GM18498 (cell line): ENCODE measurements around the gene ARSA.
"Not testable (repeated sequence)": the region's sequence is repeated elsewhere in the genome, so short reads cannot be mapped to it uniquely, and the experiment has no call there.

Experiments
- ATAC-seq: cut with Tn5 transposase; IDR thresholded peaks from one replicate; pipeline ENCODE4 v1.9.1; 2021; ENCODE audit warnings: mild to moderate bottlenecking, moderate library complexity; ENCODE audit not compliant: unreplicated experiment

Gene ARSA

GRCh38 chr22:50627642-50628542 is at the start of gene ARSA:
ARSA (minus strand) TSS chr22:50628152; CDS start chr22:50627779, 373 bp downstream.
- ATAC-seq: peak; percentile 80

GRCh38 chr22:50676661-50677492 is 48.9 kb upstream of the ARSA start:
- no peak for ATAC-seq

- ATAC-seq: no peak
Measured at GRCh38 chr22:50676180-50676636, 48.3 kb upstream of the ARSA start.

GRCh38 chr22:50675553-50676179 is 47.7 kb upstream of the ARSA start:
- ATAC-seq: no peak

GRCh38 chr22:50674606-50675552 is 46.9 kb upstream of the ARSA start:
- no peak for ATAC-seq

- ATAC-seq: no peak
Measured at GRCh38 chr22:50674130-50674500, 46.2 kb upstream of the ARSA start.

GRCh38 chr22:50673231-50674129 is 45.5 kb upstream of the ARSA start:
- ATAC-seq: no peak

GRCh38 chr22:50672471-50673230 is 44.7 kb upstream of the ARSA start, which contains the start of gene SHANK3:
SHANK3 (plus strand) TSS chr22:50672823.
- no peak for ATAC-seq

- ATAC-seq: no peak
Measured at GRCh38 chr22:50672041-50672440, 44.1 kb upstream of the ARSA start.

GRCh38 chr22:50671641-50672040 is 43.7 kb upstream of the ARSA start:
- ATAC-seq: no peak

GRCh38 chr22:50670914-50671538 is 43.1 kb upstream of the ARSA start:
- ATAC-seq: no peak

- no peak for ATAC-seq
Measured at GRCh38 chr22:50670513-50670912, 42.6 kb upstream of the ARSA start.

GRCh38 chr22:50665738-50666137 is 37.8 kb upstream of the ARSA start:
- ATAC-seq: no peak

GRCh38 chr22:50665212-50665611 is 37.3 kb upstream of the ARSA start:
- no peak for ATAC-seq

- no peak for ATAC-seq
Measured at GRCh38 chr22:50660306-50660705, 32.4 kb upstream of the ARSA start.

GRCh38 chr22:50659711-50660110 is 31.8 kb upstream of the ARSA start:
- not testable (repeated sequence) for ATAC-seq

- no peak for ATAC-seq
Measured at GRCh38 chr22:50657925-50658324, 30.0 kb upstream of the ARSA start.
